Mononuclear cell (primary cell): ENCODE results near the gene CAPG. TPM values are rescaled to one million over a fixed set of nuclear protein-coding genes. Genes with fewer than 3 reads are reported as not detected.
A peak's percentile ranks its signal among the peaks of the same experiment; 100 is the strongest.

Source experiments
- H3K27me3 ChIP-seq: 2 replicates; pipeline ENCODE4 v1.6.0; 2011; ENCODE audit warnings: low read length, control low read depth; ENCODE audit not compliant: insufficient read depth
- H3K4me1 ChIP-seq: 2 replicates; pipeline ENCODE4 v1.5.1; 2011; ENCODE audit warnings: mild to moderate bottlenecking, low read length, control low read depth; ENCODE audit not compliant: insufficient read depth
- H3K4me3 ChIP-seq: 2 replicates; pipeline ENCODE4 v1.5.1; 2011; ENCODE audit warnings: mild to moderate bottlenecking, low read length, moderate library complexity
- H3K9me3 ChIP-seq: 2 replicates; pipeline ENCODE4 v1.5.1; 2011; ENCODE audit warnings: low read depth, mild to moderate bottlenecking, control low read depth, low read length
- total RNA-seq: library from RNA; depleted of rRNA; stranded (reverse); fragments of >200 nt; gene quantifications from one replicate; pipeline ENCODE4 v1.2.3, GENCODE V29; 2012

The CAPG gene
- total RNA-seq, 1 donor = 107 TPM

DNA sequence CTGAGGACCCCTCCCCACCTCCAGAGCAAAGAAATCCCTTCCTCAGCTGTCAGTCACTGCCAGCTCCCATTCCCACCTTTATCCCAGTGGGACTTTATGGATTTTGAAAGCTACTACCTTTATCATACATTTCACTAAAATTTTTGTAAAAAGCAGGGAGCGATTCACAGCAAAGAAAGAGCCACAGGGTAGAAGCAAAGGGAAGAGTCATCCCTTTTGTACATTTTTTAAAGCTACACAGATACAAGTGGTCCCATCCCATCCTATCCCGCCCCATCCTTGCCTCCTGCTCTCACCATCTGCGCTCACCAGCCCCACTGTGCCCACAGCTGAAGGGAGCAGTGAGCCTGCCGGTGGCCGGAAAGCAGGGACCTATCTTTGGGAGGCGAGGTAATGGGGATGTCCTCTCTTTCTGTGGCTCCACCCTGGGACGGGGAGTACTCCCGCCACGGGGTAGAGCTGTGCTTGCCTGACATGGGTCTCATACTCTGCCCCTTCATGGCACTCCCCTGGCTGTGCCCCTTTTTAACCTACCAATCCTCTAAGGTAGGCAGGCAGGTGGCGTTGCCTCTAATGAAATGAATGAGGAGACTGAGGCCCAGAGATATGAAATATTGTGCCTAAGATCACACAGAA, 21.5 kb upstream of the CAPG start:
- Histone ChIP-seq H3K4me1 (peaks cover 41% of the 10 kb centered on the region), H3K27me3 (no peaks in the 10 kb centered on the region), H3K9me3 (no peaks in the 10 kb centered on the region), H3K4me3 (no peak overlapping the region)

DNA sequence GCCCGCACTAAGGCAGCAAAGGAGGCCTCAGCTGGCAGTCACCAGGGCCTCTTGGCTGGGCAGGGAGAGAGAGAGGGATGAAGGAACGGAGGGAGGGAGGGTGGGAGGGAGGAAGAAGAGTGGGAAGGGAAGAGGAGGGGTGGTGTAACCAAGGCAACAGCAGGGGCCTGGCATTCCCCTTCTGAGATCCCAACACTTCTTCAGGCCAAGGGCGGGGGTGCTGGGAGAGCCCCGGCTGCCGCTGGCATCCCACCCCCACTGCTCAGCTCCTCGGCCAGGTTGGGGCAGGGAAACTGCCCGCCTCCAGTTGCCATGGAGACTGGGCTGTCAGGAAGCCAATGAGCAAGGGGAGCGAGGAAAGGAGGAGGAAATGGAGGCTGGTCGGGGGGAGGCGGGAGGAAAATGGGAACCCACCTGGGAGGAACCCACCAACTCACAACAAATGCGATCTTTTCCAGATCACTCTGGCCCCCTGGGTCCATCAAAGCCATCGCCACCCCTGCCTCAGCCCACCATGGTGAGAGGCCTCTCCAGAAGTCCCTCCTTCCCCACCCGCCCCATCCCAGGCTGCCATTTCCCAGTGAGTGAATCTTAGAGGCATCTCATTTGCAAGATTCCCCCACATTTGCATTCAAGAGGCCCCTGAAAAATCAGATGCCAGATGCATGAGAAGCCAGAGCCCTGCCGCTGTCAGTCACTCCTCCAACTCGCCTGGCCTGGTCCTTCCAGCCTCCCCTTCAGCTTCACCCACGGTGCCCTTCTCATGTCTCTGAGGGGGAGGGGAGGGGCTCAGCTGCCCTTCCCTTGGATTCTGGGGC, 20.8 kb upstream of the CAPG start:
- Histone ChIP-seq H3K4me3 (no peak overlapping the region), H3K27me3 (no peaks in the 10 kb centered on the region), H3K9me3 (no peaks in the 10 kb centered on the region), H3K4me1 (peaks cover 33% of the 10 kb centered on the region)

DNA sequence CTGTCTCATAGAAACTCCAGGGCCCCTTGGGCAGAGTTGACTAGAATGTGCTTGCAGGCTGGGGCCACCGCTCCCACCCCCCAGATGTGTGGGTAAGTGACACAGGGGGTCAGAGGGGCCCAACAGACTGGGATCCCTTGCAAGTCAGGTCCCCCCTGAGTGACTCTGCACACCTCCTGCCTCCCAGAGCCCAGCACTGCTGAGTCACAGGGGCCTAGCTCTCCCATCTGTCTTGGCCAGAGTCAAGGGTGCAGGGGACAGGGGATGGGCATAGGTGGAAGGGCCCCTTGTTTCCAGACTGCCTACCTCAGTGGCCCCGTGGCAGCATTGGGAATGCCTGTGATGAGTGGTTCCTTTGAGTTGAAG, 19.7 kb upstream of the CAPG start:
- no peaks in the 10 kb centered on the region for H3K9me3 ChIP-seq
- H3K4me1 ChIP-seq = peaks cover 26% of the 10 kb centered on the region
- no peak overlapping the region for H3K4me3 ChIP-seq
- no peaks in the 10 kb centered on the region for H3K27me3 ChIP-seq

GRCh38 chr2:85429213-85429923, 19.2 kb upstream of the CAPG start:
- Histone ChIP-seq H3K9me3 (no peaks in the 10 kb centered on the region), H3K27me3 (no peaks in the 10 kb centered on the region), H3K4me1 (peaks cover 22% of the 10 kb centered on the region), H3K4me3 (no peak overlapping the region)

- no peak overlapping the region for H3K4me3 ChIP-seq
- no peaks in the 10 kb centered on the region for H3K9me3 ChIP-seq
- H3K27me3 ChIP-seq = no peaks in the 10 kb centered on the region
- H3K4me1 ChIP-seq = peaks cover 22% of the 10 kb centered on the region
These were observed 18.2 kb upstream of the CAPG start for GRCh38 chr2:85428343-85428881.

- H3K9me3 ChIP-seq = no peaks in the 10 kb centered on the region
- H3K4me1 ChIP-seq = peaks cover 22% of the 10 kb centered on the region
- H3K27me3 ChIP-seq = no peaks in the 10 kb centered on the region
- H3K4me3 ChIP-seq = no peak overlapping the region
These were observed 17.2 kb upstream of the CAPG start for GRCh38 chr2:85427300-85427835.

GRCh38 chr2:85425588-85425987, 15.4 kb upstream of the CAPG start:
- H3K27me3 ChIP-seq = no peaks in the 10 kb centered on the region
- no peak overlapping the region for H3K4me3 ChIP-seq
- no peaks in the 10 kb centered on the region for H3K9me3 ChIP-seq
- peaks cover 32% of the 10 kb centered on the region for H3K4me1 ChIP-seq

DNA sequence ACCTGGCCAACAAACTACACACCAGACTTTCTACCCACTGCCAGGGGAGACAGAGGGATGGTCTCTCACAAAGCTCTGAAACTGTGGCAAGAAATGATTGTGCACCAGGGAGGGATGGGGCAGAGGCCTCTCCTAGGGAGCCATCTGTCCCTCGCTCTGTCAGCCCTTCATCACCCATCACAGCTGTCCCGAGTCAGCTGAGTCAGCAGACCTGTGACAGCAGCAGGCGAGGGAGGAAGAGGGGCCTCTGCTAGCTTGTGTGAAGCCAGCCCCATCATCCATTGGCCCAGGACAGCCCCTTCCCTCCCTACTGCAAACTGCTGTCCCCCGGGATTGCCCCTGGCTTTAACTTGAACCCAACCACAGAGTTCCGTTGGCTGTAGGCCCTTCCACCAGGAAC, 13.4 kb upstream of the CAPG start:
- H3K4me3 ChIP-seq = no peak overlapping the region

DNA sequence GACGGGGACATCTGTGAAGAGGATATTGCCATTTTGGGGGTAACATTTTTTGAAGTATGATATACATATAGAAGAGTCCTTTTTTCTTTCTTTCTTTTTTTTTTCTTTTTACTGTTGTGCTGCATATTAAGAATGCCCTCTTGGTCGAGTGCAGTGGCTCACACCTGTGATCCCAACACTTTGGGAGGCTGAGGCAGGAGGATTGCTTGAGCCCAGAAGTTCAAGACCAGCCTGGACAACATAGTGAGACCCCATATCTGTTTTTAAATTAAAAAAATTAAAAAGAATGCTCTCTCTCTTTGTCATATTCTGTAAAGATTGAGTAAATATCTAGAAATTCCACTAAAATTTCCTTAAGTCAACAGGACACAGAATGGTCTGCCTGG, 11.9 kb upstream of the CAPG start:
- H3K9me3 ChIP-seq = no peaks in the 10 kb centered on the region
- H3K4me1 ChIP-seq = peaks cover 35% of the 10 kb centered on the region
- no peak overlapping the region for H3K4me3 ChIP-seq
- H3K27me3 ChIP-seq = no peaks in the 10 kb centered on the region

More for the DNA sequence above, 13.4 kb upstream of the CAPG start:
- Histone ChIP-seq H3K4me1 (peaks cover 38% of the 10 kb centered on the region), H3K27me3 (no peaks in the 10 kb centered on the region), H3K9me3 (no peaks in the 10 kb centered on the region)

DNA sequence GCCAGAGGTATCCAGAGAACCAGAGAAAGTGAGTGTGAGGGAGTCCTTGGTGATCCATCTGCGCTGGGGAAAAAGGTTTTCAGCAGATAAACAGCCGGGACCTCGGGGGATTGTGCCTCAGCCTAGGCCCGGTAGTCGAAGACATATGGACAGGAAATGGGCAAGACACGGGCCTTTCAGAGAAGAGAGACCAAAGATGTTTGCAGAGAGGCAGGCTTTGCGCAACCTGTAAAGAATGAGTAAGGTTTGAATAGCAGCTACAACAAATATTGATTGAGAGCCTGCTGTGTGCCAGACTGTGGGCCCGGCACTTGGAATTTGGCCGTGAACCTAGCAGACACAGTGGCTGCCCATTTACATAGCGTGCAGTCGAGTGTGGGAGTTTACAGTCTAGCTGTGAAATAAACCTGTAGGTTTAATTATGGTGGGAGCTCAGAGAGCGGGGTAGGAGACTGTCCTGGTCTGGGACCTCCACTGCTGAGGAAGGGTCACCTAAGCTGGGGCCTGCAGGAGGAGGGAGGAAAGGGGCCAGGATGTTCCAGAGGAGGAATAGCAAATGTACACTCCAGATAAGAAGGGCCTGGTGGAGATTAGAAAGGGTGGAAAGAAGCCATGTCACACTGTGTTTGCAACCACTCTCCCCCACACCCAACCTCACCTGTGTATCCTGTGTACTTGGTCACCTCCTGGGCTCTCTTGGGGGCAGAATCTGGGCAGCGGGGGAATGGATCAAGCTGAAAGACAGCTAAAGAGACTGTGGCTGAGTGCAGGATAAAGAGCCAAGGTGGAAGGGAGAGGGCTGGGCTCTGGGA, 11.3 kb upstream of the CAPG start:
- Histone ChIP-seq H3K9me3 (no peaks in the 10 kb centered on the region), H3K4me3 (no peak overlapping the region), H3K27me3 (no peaks in the 10 kb centered on the region), H3K4me1 (peaks cover 37% of the 10 kb centered on the region)

- Histone ChIP-seq H3K27me3 (no peaks in the 10 kb centered on the region), H3K4me3 (no peak overlapping the region), H3K9me3 (no peaks in the 10 kb centered on the region), H3K4me1 (peaks cover 45% of the 10 kb centered on the region)
These were observed 10.5 kb upstream of the CAPG start for GRCh38 chr2:85420536-85421259.

DNA sequence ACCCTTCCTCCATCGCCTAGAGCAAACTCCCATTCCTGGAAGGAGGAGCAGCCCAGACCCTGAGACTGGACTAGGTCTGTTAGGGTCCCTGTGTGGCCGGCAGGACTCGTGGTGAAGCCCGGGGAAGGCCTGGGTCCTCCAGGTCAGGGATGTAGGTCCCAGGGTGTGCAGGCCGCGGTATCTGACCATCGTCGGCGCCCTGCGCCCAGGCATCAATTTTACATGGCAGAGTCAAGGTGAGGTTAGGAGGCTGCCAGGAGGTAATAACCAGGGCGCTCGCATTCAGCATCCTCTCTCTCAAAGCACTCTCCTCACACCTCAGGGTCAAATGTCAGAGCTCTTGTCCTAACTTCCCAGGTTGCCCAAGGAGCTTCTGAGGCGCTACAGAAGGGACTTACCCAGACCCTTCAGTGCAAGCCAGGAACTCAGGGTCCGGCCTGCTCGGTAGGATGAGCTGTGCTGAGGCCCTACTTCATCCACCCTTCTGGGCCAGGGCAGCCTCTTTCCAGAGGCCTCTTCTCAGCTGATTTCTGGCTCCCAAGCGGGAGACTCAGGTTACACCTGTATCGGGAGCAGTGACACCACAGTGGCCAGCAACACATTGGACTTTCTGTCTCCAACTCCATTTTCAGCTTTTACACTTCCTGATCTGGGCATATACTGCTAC, 9.0 kb upstream of the CAPG start:
- H3K4me1 ChIP-seq = peaks cover 58% of the 10 kb centered on the region
- no peaks in the 10 kb centered on the region for H3K27me3 ChIP-seq
- H3K4me3 ChIP-seq = peak overlapping the region; percentile 89
- no peaks in the 10 kb centered on the region for H3K9me3 ChIP-seq

- no peaks in the 10 kb centered on the region for H3K9me3 ChIP-seq
- H3K27me3 ChIP-seq = no peaks in the 10 kb centered on the region
- peaks cover 65% of the 10 kb centered on the region for H3K4me1 ChIP-seq
- H3K4me3 ChIP-seq = peak within 1 kb of the TSS; percentile 89
These were observed 8.2 kb upstream of the CAPG start, which contains the start of gene SH2D6 for GRCh38 chr2:85418132-85419008. Gene SH2D6, plus strand, starts transcription at chr2:85418714. Its CDS starts 10,752 bp downstream, at chr2:85429466.
